DMS 273 (cell line): Measurements from ENCODE around the gene TKFC.
"Not testable (repeated sequence)": the region's sequence is repeated elsewhere in the genome, so short reads cannot be mapped to it uniquely, and the experiment has no call there.

Experiments used
- DNase-seq: peaks from one replicate; lab custom pipeline; 2025; ENCODE audit not compliant: unreplicated experiment; lab: John Stamatoyannopoulos, UW

TKFC gene

GRCh38 chr11:61362542-61362875 is 29.5 kb downstream of the TKFC start:
- DNase-seq: peak; percentile 62

- no peak for DNase-seq
Observed at GRCh38 chr11:61364012-61364675, 31.1 kb downstream of the TKFC start.

DNA sequence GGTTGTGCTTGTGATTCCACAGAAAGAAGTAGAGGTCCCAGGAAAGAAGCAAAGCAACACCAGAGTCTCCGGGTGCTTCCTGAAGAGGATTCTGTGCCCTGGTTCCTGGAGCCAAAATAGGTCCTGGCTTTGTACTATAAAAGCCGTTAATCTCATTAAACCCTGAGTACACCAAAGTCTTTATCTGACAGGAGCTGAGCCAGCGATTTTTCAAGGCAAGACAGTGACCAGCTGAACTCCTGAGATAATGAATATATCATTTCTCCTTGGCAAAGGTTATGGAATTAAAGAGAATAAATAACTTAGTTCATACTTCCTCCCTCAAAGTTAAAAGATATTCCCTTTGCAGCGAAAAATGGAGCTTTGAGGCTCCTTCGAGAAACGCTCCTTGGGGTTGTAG is 34.4 kb downstream of the TKFC start:
- no peak for DNase-seq

DNA sequence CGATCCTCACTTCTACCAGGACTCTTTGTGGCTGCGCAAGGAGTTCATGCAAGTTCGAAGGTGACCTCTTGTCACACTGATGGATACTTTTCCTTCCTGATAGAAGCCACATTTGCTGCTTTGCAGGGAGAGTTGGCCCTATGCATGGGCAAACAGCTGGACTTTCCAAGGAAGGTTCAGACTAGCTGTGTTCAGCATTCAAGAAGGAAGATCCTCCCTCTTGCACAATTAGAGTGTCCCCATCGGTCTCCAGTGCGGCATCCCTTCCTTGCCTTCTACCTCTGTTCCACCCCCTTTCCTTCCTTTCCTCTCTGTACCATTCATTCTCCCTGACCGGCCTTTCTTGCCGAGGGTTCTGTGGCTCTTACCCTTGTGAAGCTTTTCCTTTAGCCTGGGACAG is 35.6 kb downstream of the TKFC start:
- DNase-seq: no peak

GRCh38 chr11:61369372-61370348 is 36.6 kb downstream of the TKFC start:
- DNase-seq: no peak

DNA sequence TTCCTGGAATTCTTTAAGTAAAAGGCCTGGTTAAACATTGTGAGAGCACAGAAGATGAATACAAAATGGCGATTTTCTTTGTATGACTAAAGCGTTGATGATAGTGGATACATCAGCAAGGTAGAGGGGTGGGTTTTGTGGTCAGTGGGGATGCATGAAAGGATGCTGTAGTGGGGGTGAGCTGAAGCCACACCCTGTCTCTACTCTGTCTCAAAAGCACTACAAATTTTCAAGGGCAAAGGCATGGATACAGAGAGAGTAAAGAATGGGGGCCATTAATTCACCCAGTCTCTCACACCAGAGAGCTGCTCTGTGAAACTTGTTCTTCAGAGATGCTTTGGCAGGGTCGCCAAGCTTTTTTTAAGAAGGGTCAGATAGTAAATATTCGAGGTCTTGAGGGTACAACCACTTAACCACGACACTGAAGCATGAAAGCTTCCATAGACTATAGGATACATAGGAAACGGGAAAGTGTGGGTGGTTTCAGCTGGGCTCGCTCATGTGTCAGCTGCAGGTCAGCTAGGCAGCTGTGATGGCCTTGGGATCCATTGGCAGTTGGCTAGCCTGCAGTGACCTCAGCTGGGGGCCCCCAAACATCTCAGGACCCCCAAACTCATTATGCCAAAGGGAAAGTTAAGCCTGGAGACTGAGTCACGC is 37.4 kb downstream of the TKFC start:
- DNase-seq: no peak

GRCh38 chr11:61372659-61373420 is 39.8 kb downstream of the TKFC start:
- no peak for DNase-seq

DNA sequence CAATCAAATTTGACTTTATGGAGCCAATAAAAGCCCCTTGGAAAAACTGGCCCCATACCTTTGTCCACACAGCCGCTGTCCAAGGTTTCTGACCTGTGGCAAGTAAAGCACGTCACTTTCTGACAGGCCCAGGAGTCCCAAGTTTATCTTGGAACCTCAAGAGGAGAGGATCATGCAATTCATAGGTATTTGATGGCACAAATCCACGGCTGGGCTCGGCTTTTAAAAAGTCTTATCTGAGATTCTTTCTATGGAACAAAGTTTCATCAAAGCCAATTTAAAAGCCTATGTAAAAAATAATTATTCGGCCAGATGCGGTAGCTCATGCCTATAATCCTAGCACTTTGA is 42.7 kb downstream of the TKFC start:
- DNase-seq: no peak

GRCh38 chr11:61377461-61378160 is 44.6 kb downstream of the TKFC start:
- no peak for DNase-seq

DNA sequence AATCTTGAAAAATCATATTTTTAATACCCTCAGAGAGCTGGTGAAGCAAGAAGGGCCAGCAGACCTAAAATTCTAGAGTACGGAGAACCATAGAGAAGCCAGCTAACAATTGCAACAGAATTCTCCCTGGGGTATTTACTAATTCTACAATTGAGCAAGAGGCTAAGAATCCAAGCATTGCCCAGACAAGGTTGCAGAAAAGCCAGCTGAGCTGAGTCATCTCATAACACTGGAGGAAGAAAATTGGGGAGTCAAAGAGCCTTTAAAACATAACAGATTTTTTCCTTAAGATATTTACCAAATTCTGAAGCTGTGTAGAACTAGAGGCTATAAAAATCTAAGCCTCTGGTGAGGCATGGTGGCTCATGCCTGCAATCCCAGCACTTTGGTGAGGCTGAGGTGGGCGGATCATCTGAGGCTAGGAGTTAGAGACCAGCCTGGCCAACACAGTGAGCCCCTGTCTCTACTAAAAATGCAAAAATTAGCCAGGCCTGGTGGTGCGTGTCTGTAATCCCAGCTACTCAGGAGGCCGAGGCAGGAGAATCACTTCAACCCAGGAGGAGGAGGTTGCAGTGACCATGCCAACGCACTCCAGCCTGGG is 45.8 kb downstream of the TKFC start:
- DNase-seq: no peak

- no peak for DNase-seq
Observed at GRCh38 chr11:61380884-61381283, 47.9 kb downstream of the TKFC start.

DNA sequence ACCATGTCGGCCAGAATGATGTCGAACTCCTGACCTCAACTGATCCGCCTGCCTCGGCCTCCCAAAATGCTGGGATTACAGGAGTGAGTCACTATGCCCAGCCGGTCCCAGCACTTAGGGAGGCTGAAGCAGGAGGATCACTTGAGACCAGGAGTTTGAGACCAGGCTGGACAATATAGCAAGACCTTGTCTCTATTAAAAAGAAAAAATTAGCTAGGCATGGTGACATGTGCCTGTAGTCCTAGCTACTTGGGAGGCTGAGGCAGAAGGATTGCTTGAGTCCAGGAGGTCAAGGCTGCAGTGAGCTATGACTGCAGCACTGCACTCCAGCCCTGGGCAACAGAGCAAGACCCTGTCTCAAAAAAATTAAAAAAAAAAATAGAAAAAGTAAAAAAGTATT is 50.8 kb downstream of the TKFC start:
- DNase-seq: not testable (repeated sequence)

DNA sequence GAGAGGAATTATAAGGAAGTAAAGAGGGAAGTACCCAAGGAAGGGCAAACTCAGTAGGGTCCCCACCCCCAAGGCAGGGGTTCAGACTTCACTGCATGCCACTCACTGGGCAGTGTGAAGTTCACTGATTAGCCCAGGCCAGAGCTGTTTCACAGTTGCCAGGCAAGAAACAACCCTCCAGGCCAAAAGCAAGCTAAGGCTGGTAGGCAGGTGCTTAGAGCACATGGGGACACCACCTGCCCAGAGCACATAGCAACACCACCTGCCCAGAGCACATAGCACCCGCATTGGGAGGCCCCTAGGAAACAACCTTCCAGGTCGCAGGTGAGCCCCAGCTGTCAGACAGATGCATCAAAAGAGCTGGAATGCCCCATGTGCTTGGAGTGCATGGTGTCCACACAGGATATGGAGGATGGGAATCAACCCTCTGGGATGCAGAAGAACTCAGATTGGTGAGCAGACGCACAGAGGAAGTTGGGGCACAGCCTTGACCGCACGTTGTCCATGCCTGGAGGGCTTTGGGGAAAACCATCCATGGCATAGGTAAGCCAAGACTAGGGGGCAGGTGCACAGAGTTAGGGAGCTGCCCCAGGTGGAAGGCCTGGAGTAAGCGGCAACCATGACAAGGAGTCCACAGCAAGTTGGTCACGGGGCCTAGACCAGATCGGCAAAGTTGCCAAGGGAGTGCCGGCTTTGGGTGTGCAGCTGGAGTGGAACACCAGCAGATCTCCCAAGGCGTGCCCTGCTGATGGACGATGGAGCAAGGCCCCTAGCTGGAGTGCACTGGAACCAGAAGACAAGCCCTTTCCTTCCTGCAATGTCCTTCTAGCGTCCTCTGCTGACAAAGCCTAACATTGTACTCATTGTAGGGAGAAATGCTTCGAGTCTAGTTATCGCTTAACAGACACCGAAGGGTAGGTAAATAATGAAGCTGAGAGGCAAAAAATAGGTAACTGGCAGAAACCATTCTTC is 51.5 kb downstream of the TKFC start:
- DNase-seq: peak; percentile 36

DNA sequence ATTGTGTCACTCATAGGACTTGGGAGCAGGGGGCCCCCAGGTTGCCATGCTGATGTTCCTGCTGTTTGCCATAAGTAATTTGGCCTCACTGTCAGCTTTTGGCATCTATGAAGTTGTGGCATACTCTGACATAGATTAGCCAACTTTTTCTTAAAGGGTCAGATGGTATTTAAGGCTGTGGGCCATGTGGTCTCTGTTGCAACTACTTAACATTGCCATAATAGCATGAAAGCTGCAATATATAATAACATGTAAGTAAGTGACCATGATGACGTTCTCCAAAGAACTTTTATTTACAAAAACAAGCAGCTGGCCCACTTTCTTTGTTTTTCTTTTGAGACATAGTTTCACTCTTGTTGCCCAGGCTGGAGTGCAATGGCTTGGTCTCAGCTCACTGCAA is 57.1 kb downstream of the TKFC start:
- peak; percentile 19 for DNase-seq

- peak; percentile 17 for DNase-seq
Observed at GRCh38 chr11:61392981-61393595, 60.1 kb downstream of the TKFC start.
